Lower leg skin (tissue), 3 donors: Measurements from ENCODE around the gene ATIC.

Experiments used
- POLR2A ChIP-seq, 2 donors: fragments of 450-650 bp; IDR thresholded peaks; one replicate each; pipeline ENCODE4 v1.6.1; 2016 to 2017; ENCODE audit warnings: antibody characterized with exemption in 2 of 2, mild to moderate bottlenecking in 1 of 2, moderate library complexity in 1 of 2
- TF ChIP-seq, protein P1 (sequence below), 3 donors: fragments of 450-650 bp; IDR thresholded peaks; one replicate each; pipeline ENCODE4 v1.5.1; 2016; ENCODE audit warnings: antibody characterized with exemption in 3 of 3, mild to moderate bottlenecking in 3 of 3, moderate library complexity in 2 of 3

DNA sequence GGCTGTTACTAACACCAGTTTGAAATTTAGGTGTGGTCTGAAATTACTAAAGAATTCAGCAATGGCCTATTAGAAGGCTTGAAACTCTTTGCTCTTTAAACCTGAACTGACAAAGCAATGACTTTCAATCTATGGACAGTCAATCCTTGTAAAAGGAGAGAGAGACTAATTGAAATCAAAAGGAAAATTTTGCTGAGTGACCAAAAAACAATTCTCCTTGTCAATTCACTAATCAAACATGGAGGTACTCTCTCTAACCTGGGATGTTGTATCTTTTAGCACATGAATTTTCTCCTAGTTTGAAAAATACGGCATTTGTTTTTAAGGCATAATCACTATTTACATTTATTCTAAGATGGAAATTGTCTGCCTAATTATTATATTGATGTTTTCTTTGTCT is 49.6 kb upstream of the ATIC start:
- TF ChIP-seq, protein P1, sequence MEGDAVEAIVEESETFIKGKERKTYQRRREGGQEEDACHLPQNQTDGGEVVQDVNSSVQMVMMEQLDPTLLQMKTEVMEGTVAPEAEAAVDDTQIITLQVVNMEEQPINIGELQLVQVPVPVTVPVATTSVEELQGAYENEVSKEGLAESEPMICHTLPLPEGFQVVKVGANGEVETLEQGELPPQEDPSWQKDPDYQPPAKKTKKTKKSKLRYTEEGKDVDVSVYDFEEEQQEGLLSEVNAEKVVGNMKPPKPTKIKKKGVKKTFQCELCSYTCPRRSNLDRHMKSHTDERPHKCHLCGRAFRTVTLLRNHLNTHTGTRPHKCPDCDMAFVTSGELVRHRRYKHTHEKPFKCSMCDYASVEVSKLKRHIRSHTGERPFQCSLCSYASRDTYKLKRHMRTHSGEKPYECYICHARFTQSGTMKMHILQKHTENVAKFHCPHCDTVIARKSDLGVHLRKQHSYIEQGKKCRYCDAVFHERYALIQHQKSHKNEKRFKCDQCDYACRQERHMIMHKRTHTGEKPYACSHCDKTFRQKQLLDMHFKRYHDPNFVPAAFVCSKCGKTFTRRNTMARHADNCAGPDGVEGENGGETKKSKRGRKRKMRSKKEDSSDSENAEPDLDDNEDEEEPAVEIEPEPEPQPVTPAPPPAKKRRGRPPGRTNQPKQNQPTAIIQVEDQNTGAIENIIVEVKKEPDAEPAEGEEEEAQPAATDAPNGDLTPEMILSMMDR (IDR thresholded peaks at IDR 0.05) = no peak
- no peak for TF ChIP-seq POLR2A (IDR thresholded peaks at IDR 0.05)
